Neural cell (in vitro differentiated cells): Measurements from ENCODE around the gene CDCA8. TPM values are rescaled to one million over a fixed set of nuclear protein-coding genes. Genes with fewer than 3 reads are reported as not detected.

Experiments
- H2AFZ ChIP-seq: fragments of 200-600, 300-800 bp; sonication (generic), shearing (Covaris generic); 2 replicates; pipeline ENCODE4 v1.6.0; 2014; ENCODE audit warnings: low read depth, mild to moderate bottlenecking, antibody characterized with exemption, low read length, moderate library complexity
- H3F3A ChIP-seq: fragments of 200-600 bp; shearing (Covaris generic); 2 replicates; pipeline ENCODE4 v1.6.1; 2016; ENCODE audit warnings: mild to moderate bottlenecking, moderate library complexity, mixed read lengths, antibody characterized with exemption, low read length; ENCODE audit not compliant: insufficient read depth, poor library complexity, severe bottlenecking
- H3K27ac ChIP-seq: fragments of 200-600, 300-800 bp; sonication (generic), shearing (Covaris generic); 2 replicates; pipeline ENCODE4 v1.5.1; 2014; ENCODE audit warnings: mild to moderate bottlenecking, low read length, moderate library complexity
- H3K27me3 ChIP-seq: fragments of 300-800, 200-600 bp; sonication (generic), shearing (Covaris generic); 2 replicates; pipeline ENCODE4 v1.6.0; 2014; ENCODE audit warnings: mild to moderate bottlenecking, low read depth, low read length, moderate library complexity; ENCODE audit not compliant: insufficient read depth
- H3K36me3 ChIP-seq: fragments of 300-800, 200-600 bp; sonication (generic), shearing (Covaris generic); 2 replicates; pipeline ENCODE4 v1.5.1; 2014; ENCODE audit warnings: mild to moderate bottlenecking, antibody characterized with exemption, low read length, moderate library complexity; ENCODE audit not compliant: insufficient read depth
- H3K4me2 ChIP-seq: fragments of 300-800, 200-600 bp; sonication (generic), shearing (Covaris generic); 2 replicates; pipeline ENCODE4 v1.6.0; 2014; ENCODE audit warnings: mild to moderate bottlenecking, low read length
- H3K4me3 ChIP-seq: fragments of 300-800, 200-600 bp; sonication (generic), shearing (Covaris generic); 2 replicates; pipeline ENCODE4 v1.5.1; 2014; ENCODE audit warnings: mild to moderate bottlenecking, low read length, moderate library complexity
- H3K79me2 ChIP-seq: fragments of 200-600 bp; shearing (Covaris generic); replicated peaks from 2 replicates; pipeline ENCODE4 v1.6.0; 2014; ENCODE audit warnings: mild to moderate bottlenecking, low read length, moderate library complexity; ENCODE audit not compliant: insufficient read depth
- H3K9ac ChIP-seq: fragments of 300-800, 200-600 bp; sonication (generic), shearing (Covaris generic); 2 replicates; pipeline ENCODE4 v1.6.1; 2016; ENCODE audit warnings: mild to moderate bottlenecking, low read length, mixed read lengths
- H3K9me2 ChIP-seq: fragments of 200-600 bp; shearing (Covaris generic); 2 replicates; pipeline ENCODE4 v1.6.1; 2016; ENCODE audit warnings: mild to moderate bottlenecking, low read length, mixed read lengths; ENCODE audit not compliant: insufficient read depth
- H3K9me3 ChIP-seq: fragments of 200-600, 300-800 bp; sonication (generic), shearing (Covaris generic); 2 replicates; pipeline ENCODE4 v1.6.1; 2016; ENCODE audit warnings: mild to moderate bottlenecking, mixed run types, low read length, moderate library complexity, mixed read lengths
- H4K20me1 ChIP-seq: fragments of 200-600 bp; shearing (Covaris generic); 2 replicates; pipeline ENCODE4 v1.6.1; 2016; ENCODE audit warnings: mild to moderate bottlenecking, mixed run types; ENCODE audit not compliant: insufficient read depth
- EP300 ChIP-seq: fragments of 450-650 bp; conservative IDR thresholded peaks from 2 replicates; pipeline ENCODE4 v1.6.1; 2014; ENCODE audit warnings: antibody characterized with exemption, mild to moderate bottlenecking, moderate library complexity; ENCODE audit not compliant: poor library complexity, severe bottlenecking
- EZH2 ChIP-seq: fragments of 200-600, 300-800 bp; shearing (Covaris generic), sonication (generic); IDR thresholded peaks from 2 replicates; pipeline ENCODE4 v1.6.1; 2014; ENCODE audit warnings: antibody characterized with exemption, low read length, borderline replicate concordance, mild to moderate bottlenecking; ENCODE audit not compliant: insufficient read depth, poor library complexity, severe bottlenecking
- MXI1 ChIP-seq: fragments of 450-650 bp; conservative IDR thresholded peaks from 2 replicates; pipeline ENCODE4 v1.6.1; 2014; ENCODE audit warnings: antibody characterized with exemption, mild to moderate bottlenecking; ENCODE audit not compliant: poor library complexity, severe bottlenecking
- POLR2AphosphoS5 ChIP-seq: IDR thresholded peaks from 2 replicates; pipeline ENCODE4 v1.6.1; 2012
- RAD21 ChIP-seq: fragments of 450-650 bp; conservative IDR thresholded peaks from 2 replicates; pipeline ENCODE4 v1.6.1; 2014; ENCODE audit warnings: antibody characterized with exemption, mild to moderate bottlenecking, moderate library complexity
- SMC3 ChIP-seq: fragments of 450-650 bp; conservative IDR thresholded peaks from 2 replicates; pipeline ENCODE4 v1.6.1; 2014; ENCODE audit warnings: antibody characterized with exemption, mild to moderate bottlenecking, moderate library complexity; ENCODE audit not compliant: poor library complexity
- TAF1 ChIP-seq: IDR thresholded peaks from 2 replicates; pipeline ENCODE4 v1.6.1; 2012; ENCODE audit warnings: low read depth
- polyA minus RNA-seq: library from RNA; depleted of rRNA, polyadenylated mRNA; stranded (reverse); fragments of >200 nt; gene quantifications from 2 replicates; pipeline ENCODE4 v1.2.3, GENCODE V29; 2014
- polyA plus RNA-seq: library from polyadenylated mRNA; depleted of rRNA; stranded (reverse); fragments of >200 nt; gene quantifications from 2 replicates; pipeline ENCODE4 v1.2.3, GENCODE V29; 2014
- TF ChIP-seq, protein P1 (sequence below): IDR thresholded peaks from 2 replicates; pipeline ENCODE4 v1.6.1; 2012; ENCODE audit warnings: borderline replicate concordance
- TF ChIP-seq, protein P2 (sequence below): fragments of 450-650 bp; IDR thresholded peaks from 2 replicates; pipeline ENCODE4 v1.5.1; 2014; ENCODE audit warnings: antibody characterized with exemption, mild to moderate bottlenecking, moderate library complexity; ENCODE audit not compliant: poor library complexity, severe bottlenecking

Gene CDCA8
- polyA plus RNA-seq (0.72 and 1.0 TPM in 2 replicates), polyA minus RNA-seq (0.24 and 1.0 TPM in 2 replicates)

GRCh38 chr1:37692078-37692833 lies at the start of gene CDCA8:
CDCA8 (plus strand) TSS chr1:37692516; CDS start chr1:37692691, 175 bp downstream.
- Histone ChIP-seq H2AFZ (peak within 1 kb of the TSS; percentile 93), H3F3A (no peaks in the 10 kb centered on the region), H4K20me1 (no peaks in the 10 kb centered on the region), H3K9me2 (no peaks in the 10 kb centered on the region), H3K9me3 (no peaks in the 10 kb centered on the region), H3K4me3 (peak within 1 kb of the TSS; percentile 83), H3K9ac (peak within 1 kb of the TSS; percentile 69), H3K36me3 (no peaks in the 10 kb centered on the region), H3K27me3 (no peaks in the 10 kb centered on the region), H3K4me2 (peak within 1 kb of the TSS; percentile 80), H3K27ac (no peak within 1 kb of the TSS), H3K79me2 (peaks cover 19% of the 10 kb centered on the region)
- TF ChIP-seq SMC3 (peak; percentile 69), MXI1 (peak; percentile 99), POLR2AphosphoS5 (peak; percentile 69), EP300 (no peak), RAD21 (peak; percentile 59), TAF1 (no peak), EZH2 (no peak)
- TF ChIP-seq, protein P1, sequence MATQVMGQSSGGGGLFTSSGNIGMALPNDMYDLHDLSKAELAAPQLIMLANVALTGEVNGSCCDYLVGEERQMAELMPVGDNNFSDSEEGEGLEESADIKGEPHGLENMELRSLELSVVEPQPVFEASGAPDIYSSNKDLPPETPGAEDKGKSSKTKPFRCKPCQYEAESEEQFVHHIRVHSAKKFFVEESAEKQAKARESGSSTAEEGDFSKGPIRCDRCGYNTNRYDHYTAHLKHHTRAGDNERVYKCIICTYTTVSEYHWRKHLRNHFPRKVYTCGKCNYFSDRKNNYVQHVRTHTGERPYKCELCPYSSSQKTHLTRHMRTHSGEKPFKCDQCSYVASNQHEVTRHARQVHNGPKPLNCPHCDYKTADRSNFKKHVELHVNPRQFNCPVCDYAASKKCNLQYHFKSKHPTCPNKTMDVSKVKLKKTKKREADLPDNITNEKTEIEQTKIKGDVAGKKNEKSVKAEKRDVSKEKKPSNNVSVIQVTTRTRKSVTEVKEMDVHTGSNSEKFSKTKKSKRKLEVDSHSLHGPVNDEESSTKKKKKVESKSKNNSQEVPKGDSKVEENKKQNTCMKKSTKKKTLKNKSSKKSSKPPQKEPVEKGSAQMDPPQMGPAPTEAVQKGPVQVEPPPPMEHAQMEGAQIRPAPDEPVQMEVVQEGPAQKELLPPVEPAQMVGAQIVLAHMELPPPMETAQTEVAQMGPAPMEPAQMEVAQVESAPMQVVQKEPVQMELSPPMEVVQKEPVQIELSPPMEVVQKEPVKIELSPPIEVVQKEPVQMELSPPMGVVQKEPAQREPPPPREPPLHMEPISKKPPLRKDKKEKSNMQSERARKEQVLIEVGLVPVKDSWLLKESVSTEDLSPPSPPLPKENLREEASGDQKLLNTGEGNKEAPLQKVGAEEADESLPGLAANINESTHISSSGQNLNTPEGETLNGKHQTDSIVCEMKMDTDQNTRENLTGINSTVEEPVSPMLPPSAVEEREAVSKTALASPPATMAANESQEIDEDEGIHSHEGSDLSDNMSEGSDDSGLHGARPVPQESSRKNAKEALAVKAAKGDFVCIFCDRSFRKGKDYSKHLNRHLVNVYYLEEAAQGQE: no peak
- TF ChIP-seq, protein P2, sequence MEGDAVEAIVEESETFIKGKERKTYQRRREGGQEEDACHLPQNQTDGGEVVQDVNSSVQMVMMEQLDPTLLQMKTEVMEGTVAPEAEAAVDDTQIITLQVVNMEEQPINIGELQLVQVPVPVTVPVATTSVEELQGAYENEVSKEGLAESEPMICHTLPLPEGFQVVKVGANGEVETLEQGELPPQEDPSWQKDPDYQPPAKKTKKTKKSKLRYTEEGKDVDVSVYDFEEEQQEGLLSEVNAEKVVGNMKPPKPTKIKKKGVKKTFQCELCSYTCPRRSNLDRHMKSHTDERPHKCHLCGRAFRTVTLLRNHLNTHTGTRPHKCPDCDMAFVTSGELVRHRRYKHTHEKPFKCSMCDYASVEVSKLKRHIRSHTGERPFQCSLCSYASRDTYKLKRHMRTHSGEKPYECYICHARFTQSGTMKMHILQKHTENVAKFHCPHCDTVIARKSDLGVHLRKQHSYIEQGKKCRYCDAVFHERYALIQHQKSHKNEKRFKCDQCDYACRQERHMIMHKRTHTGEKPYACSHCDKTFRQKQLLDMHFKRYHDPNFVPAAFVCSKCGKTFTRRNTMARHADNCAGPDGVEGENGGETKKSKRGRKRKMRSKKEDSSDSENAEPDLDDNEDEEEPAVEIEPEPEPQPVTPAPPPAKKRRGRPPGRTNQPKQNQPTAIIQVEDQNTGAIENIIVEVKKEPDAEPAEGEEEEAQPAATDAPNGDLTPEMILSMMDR: peak; percentile 91

DNA sequence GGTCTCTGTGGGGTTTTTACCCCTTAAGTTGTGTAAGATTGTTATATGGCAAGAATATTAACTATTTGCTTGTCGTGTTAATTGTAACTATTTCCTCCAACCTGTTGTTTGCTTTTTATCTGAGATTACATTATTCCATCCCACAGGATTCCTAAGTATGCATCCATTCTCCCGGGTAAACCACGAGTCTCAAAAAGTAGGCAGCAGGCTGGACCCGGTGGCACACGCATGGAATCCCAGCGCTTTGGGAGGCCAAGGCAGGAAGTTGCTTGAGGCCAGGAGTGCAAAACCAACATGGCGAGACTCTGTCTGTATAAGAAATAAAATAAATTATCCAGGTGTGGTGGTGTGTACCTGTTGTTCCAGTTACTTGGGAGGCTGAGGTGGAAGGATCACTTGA lies 45.0 kb upstream of the CDCA8 start:
- TF ChIP-seq EP300 (no peak), EZH2 (no peak), SMC3 (no peak), POLR2AphosphoS5 (no peak), RAD21 (no peak), TAF1 (no peak), MXI1 (no peak)
- TF ChIP-seq, protein P1: no peak
- TF ChIP-seq, protein P2: no peak
- Histone ChIP-seq H3K36me3 (no peaks in the 10 kb centered on the region), H3K9ac (no peak overlapping the region), H3K27ac (no peak overlapping the region), H3K9me2 (no peaks in the 10 kb centered on the region), H3K27me3 (no peaks in the 10 kb centered on the region), H4K20me1 (no peaks in the 10 kb centered on the region), H2AFZ (no peak overlapping the region), H3K4me2 (no peak overlapping the region), H3F3A (no peaks in the 10 kb centered on the region), H3K4me3 (no peak overlapping the region), H3K9me3 (no peaks in the 10 kb centered on the region), H3K79me2 (no peaks in the 10 kb centered on the region)
